CD4-positive, alpha-beta memory T cell (primary cell): ENCODE data around the gene RGS10. TPM values are rescaled to one million over a fixed set of nuclear protein-coding genes. Genes with fewer than 3 reads are reported as not detected.

Experiments
- CTCF ChIA-PET: fragments of 350-600 bp; sonication (Branson Sonifier 250); formaldehyde crosslinking; loops from one replicate; lab custom pipeline; 2021; ENCODE audit warnings: inconsistent platforms; ENCODE audit not compliant: partially characterized antibody; lab: Charles Lee
- POLR2A ChIA-PET: fragments of 350-600 bp; sonication (Branson Sonifier 250); formaldehyde crosslinking; loops from one replicate; lab custom pipeline; 2021; ENCODE audit not compliant: partially characterized antibody; lab: Charles Lee
- DNase-seq, 5 donors: peaks; one replicate each; pipeline versions ENCODE4 v3.0.0 to v3.0.0-alpha.2; 2020 to 2022; ENCODE audit warnings: mixed read lengths in 1 of 5
- H3K27ac ChIP-seq: one replicate; pipeline ENCODE4 v1.7.0; 2013; ENCODE audit warnings: low read depth, low read length
- H3K27me3 ChIP-seq: 2 replicates; pipeline ENCODE4 v1.7.0; 2013; ENCODE audit warnings: mild to moderate bottlenecking, low read length, moderate library complexity; ENCODE audit not compliant: insufficient read depth
- H3K36me3 ChIP-seq: 2 replicates; pipeline ENCODE4 v1.7.0; 2013; ENCODE audit warnings: mild to moderate bottlenecking, low read length, moderate library complexity; ENCODE audit not compliant: insufficient read depth
- H3K4me1 ChIP-seq: 2 replicates; pipeline ENCODE4 v1.7.0; 2013; ENCODE audit warnings: mild to moderate bottlenecking, low read length, moderate library complexity; ENCODE audit not compliant: insufficient read depth
- H3K4me3 ChIP-seq, 2 donors: one replicate each; pipeline ENCODE4 v1.7.0; 2013; ENCODE audit warnings: low read length in 2 of 2, mild to moderate bottlenecking in 1 of 2
- H3K9me3 ChIP-seq, 2 donors: one replicate each; pipeline ENCODE4 v1.7.0; 2013; ENCODE audit warnings: low read length in 2 of 2, control low read depth in 1 of 2; ENCODE audit not compliant: control insufficient read depth in 1 of 2
- H3K27ac Mint-ChIP-seq, 7 donors: one replicate each; pipeline ENCODE4 v1.8.0; 2020 to 2021; ENCODE audit warnings: mixed read lengths in 7 of 7, mild to moderate bottlenecking in 6 of 7, inconsistent platforms in 3 of 7, moderate library complexity in 3 of 7
- H3K27me3 Mint-ChIP-seq, 2 donors: one replicate each; pipeline ENCODE4 v1.8.0; 2020 to 2021; ENCODE audit warnings: mixed read lengths in 2 of 2
- H3K36me3 Mint-ChIP-seq, 2 donors: one replicate each; pipeline ENCODE4 v1.8.0; 2020 to 2021; ENCODE audit warnings: mixed read lengths in 2 of 2, inconsistent platforms in 1 of 2, mild to moderate bottlenecking in 1 of 2
- H3K4me1 Mint-ChIP-seq, 4 donors: one replicate each; pipeline ENCODE4 v1.8.0; 2020 to 2021; ENCODE audit warnings: mixed read lengths in 4 of 4, mild to moderate bottlenecking in 1 of 4
- H3K4me3 Mint-ChIP-seq, 8 donors: one replicate each; pipeline ENCODE4 v1.8.0; 2020 to 2021; ENCODE audit warnings: mixed read lengths in 8 of 8, mild to moderate bottlenecking in 7 of 8, moderate library complexity in 6 of 8, inconsistent platforms in 3 of 8
- H3K9me3 Mint-ChIP-seq, 8 donors: one replicate each; pipeline ENCODE4 v1.8.0; 2020 to 2021; ENCODE audit warnings: mixed read lengths in 8 of 8, mild to moderate bottlenecking in 5 of 8, inconsistent platforms in 3 of 8, moderate library complexity in 1 of 8
- intact Hi-C: fragments of 100-400 bp; cut with micrococcal nuclease; formaldehyde crosslinking; loops from one replicate; pipeline ENCODE4 v1.15.1; 2023
- polyA plus RNA-seq, 2 donors: library from polyadenylated mRNA; unstranded; fragments of 300-500 nt; fragmentation: Illumina TruSeq; gene quantifications; one replicate each; pipeline ENCODE4 v1.2.3, GENCODE V29; 2021
- total RNA-seq, 2 experiments: library from RNA; stranded (reverse); gene quantifications; one replicate each; pipeline ENCODE4 v1.2.3, GENCODE V29; 2021

Gene RGS10
- total and polyA plus RNA-seq, 4 experiments from 2014 or later = 115 to 187 (median 137) TPM

- no peak overlapping the region for H3K4me3 Mint-ChIP-seq
- ChIA-PET POLR2A (no interaction called here), CTCF (no interaction called here)
These were observed 91.8 kb downstream of the RGS10 start for GRCh38 chr10:119450606-119451299.

More at GRCh38 chr10:119450606-119451299, 91.8 kb downstream of the RGS10 start:
- Mint-ChIP-seq H3K27ac (no peak overlapping the region), H3K9me3 (no peaks in the 10 kb centered on the region), H3K4me1 (peaks cover 0 to 4% (median 2%) of the 10 kb centered on the region in 4 donors), H3K36me3 (peaks cover 5 to 19% of the 10 kb centered on the region in 2 donors), H3K27me3 (no peaks in the 10 kb centered on the region)
- H3K4me3 ChIP-seq = no peak overlapping the region
- H3K36me3 ChIP-seq = peaks cover 16% of the 10 kb centered on the region
- DNase-seq = no peak
- intact Hi-C loops = no loop called here
- peaks cover 2% of the 10 kb centered on the region for H3K4me1 ChIP-seq
- no peak overlapping the region for H3K27ac ChIP-seq
- H3K9me3 ChIP-seq = no peaks in the 10 kb centered on the region
- no peaks in the 10 kb centered on the region for H3K27me3 ChIP-seq

Other genes with a start within 250 kb of the RGS10 start
- 100 to 1,000 TPM; 201 to 212 TPM for gene TIAL1, start 54.2 kb upstream of the RGS10 start, total RNA-seq
- 10 to 100 TPM in 1 of 2 donors, 1 to 10 TPM in 1; 8.8 to 12.0 TPM for gene TIAL1, start 54.2 kb upstream of the RGS10 start, polyA plus RNA-seq
- 10 to 100 TPM; 20.8 to 21.6 TPM for gene BAG3, start 108.7 kb upstream of the RGS10 start, total RNA-seq
- gene BAG3, start 108.7 kb upstream of the RGS10 start, polyA plus RNA-seq = 10 to 100 TPM in 1 of 2 donors, 1 to 10 TPM in 1; 8.5 to 27.3 TPM
- 10 to 100 TPM; 10.6 to 10.9 TPM for gene INPP5F, start 183.3 kb upstream of the RGS10 start, total RNA-seq
- gene INPP5F, start 183.3 kb upstream of the RGS10 start, polyA plus RNA-seq = 1 to 10 TPM; 3.6 to 5.5 TPM